Ishikawa (cell line): ENCODE data around the gene NTSR1.

ENCODE experiments used
- CEBPB ChIP-seq: IDR thresholded peaks from 2 replicates; pipeline ENCODE4 v1.6.1; 2012
- CREB1 ChIP-seq: IDR thresholded peaks from 2 replicates; pipeline ENCODE4 v1.6.1; 2012; ENCODE audit warnings: low read depth
- EP300 ChIP-seq: IDR thresholded peaks from 2 replicates; pipeline ENCODE4 v1.6.1; 2012; ENCODE audit warnings: borderline replicate concordance
- FOXM1 ChIP-seq: IDR thresholded peaks from 2 replicates; pipeline ENCODE4 v1.6.1; 2012; ENCODE audit warnings: low read depth, borderline replicate concordance
- MAX ChIP-seq: IDR thresholded peaks from 2 replicates; pipeline ENCODE4 v1.6.1; 2012
- RAD21 ChIP-seq: IDR thresholded peaks from 2 replicates; pipeline ENCODE4 v1.6.1; 2012; ENCODE audit warnings: low read depth
- REST ChIP-seq: IDR thresholded peaks from 2 replicates; pipeline ENCODE4 v1.6.1; 2012; ENCODE audit warnings: low read depth, mild to moderate bottlenecking
- TAF1 ChIP-seq: IDR thresholded peaks from 2 replicates; pipeline ENCODE4 v1.6.1; 2012; ENCODE audit warnings: low read depth, mild to moderate bottlenecking
- USF1 ChIP-seq: IDR thresholded peaks from 2 replicates; pipeline ENCODE4 v1.6.1; 2012
- YY1 ChIP-seq: IDR thresholded peaks from 2 replicates; pipeline ENCODE4 v1.6.1; 2012; ENCODE audit warnings: low read depth
- ZBTB7A ChIP-seq: IDR thresholded peaks from 2 replicates; pipeline ENCODE4 v1.6.1; 2012; ENCODE audit warnings: low read depth

GRCh38 chr20:62723768-62724450 is 15.3 kb downstream of the NTSR1 start:
- no peak for TF ChIP-seq YY1
- no peak for TF ChIP-seq USF1
- TF ChIP-seq MAX: no peak
- TF ChIP-seq RAD21: no peak
- no peak for TF ChIP-seq CREB1
- TF ChIP-seq ZBTB7A: no peak
- TF ChIP-seq EP300: no peak
- no peak for TF ChIP-seq REST
- TF ChIP-seq TAF1: no peak
- TF ChIP-seq FOXM1: no peak
- no peak for TF ChIP-seq CEBPB
